OCI-LY3 (cell line): ENCODE results near the gene SSR3.

ENCODE experiments used
- CTCF ChIP-seq: fragments of 200-600, 300-600 bp; sonication (generic); IDR thresholded peaks from 2 replicates; pipeline ENCODE4 v1.5.1; 2014; ENCODE audit warnings: antibody characterized with exemption, low read length, low read depth
- EZH2phosphoT487 ChIP-seq: fragments of 200-600 bp; shearing (Covaris generic); IDR thresholded peaks from 2 replicates; pipeline ENCODE4 v1.6.1; 2018; ENCODE audit warnings: antibody characterized with exemption, mixed run types, low read depth

- TF ChIP-seq CTCF: no peak
- no peak for TF ChIP-seq EZH2phosphoT487
Observed at GRCh38 chr3:156576051-156576450, 21.1 kb upstream of the SSR3 start.
